Neural progenitor cell (in vitro differentiated cells): ENCODE measurements around the gene C16orf87. TPM values are rescaled to one million over a fixed set of nuclear protein-coding genes. Genes with fewer than 3 reads are reported as not detected.

Experiments
- DNase-seq: peaks from one replicate; pipeline ENCODE4 v3.0.0-alpha.2; 2016; ENCODE audit warnings: low spot score
- H2AFZ ChIP-seq: fragments of 200-600 bp; sonication (generic); replicated peaks from 2 replicates; pipeline ENCODE4 v1.6.1; 2016; ENCODE audit warnings: antibody characterized with exemption
- H3F3A ChIP-seq: fragments of 200-600 bp; sonication (generic); 2 replicates; pipeline ENCODE4 v1.6.1; 2016; ENCODE audit warnings: antibody characterized with exemption, low read depth
- H3K27ac ChIP-seq: fragments of 200-600 bp; sonication (generic); 2 replicates; pipeline ENCODE4 v1.5.1; 2016; ENCODE audit warnings: mild to moderate bottlenecking
- H3K27me3 ChIP-seq: fragments of 200-600 bp; sonication (generic); 2 replicates; pipeline ENCODE4 v1.6.1; 2016; ENCODE audit warnings: mild to moderate bottlenecking, moderate library complexity
- H3K36me3 ChIP-seq: fragments of 200-600 bp; sonication (generic); 2 replicates; pipeline ENCODE4 v1.5.1; 2016
- H3K4me1 ChIP-seq: fragments of 200-600 bp; sonication (generic); 2 replicates; pipeline ENCODE4 v1.6.1; 2016; ENCODE audit warnings: mixed run types
- H3K4me2 ChIP-seq: fragments of 200-600 bp; sonication (generic); 2 replicates; pipeline ENCODE4 v1.6.1; 2016
- H3K4me3 ChIP-seq: fragments of 200-600 bp; sonication (generic); 2 replicates; pipeline ENCODE4 v1.5.1; 2016
- H3K79me2 ChIP-seq: fragments of 200-600 bp; sonication (generic); 2 replicates; pipeline ENCODE4 v1.6.1; 2016; ENCODE audit warnings: low read depth
- H3K9ac ChIP-seq: fragments of 200-600 bp; sonication (generic); 2 replicates; pipeline ENCODE4 v1.6.1; 2016
- H3K9me3 ChIP-seq: fragments of 200-600 bp; sonication (generic); 2 replicates; pipeline ENCODE4 v1.5.1; 2016; ENCODE audit warnings: low read depth
- H4K20me1 ChIP-seq: fragments of 200-600 bp; sonication (generic); 2 replicates; pipeline ENCODE4 v1.6.1; 2016; ENCODE audit warnings: low read depth
- H3K27ac Mint-ChIP-seq: 3 replicates; pipeline ENCODE4 v1.8.0; 2021; ENCODE audit warnings: mixed read lengths
- H3K27me3 Mint-ChIP-seq: 2 replicates; pipeline ENCODE4 v1.8.0; 2022; ENCODE audit warnings: low read depth, mild to moderate bottlenecking, inconsistent platforms, moderate library complexity, mixed read lengths; ENCODE audit not compliant: insufficient read depth
- H3K36me3 Mint-ChIP-seq: 3 replicates; pipeline ENCODE4 v1.8.0; 2021; ENCODE audit warnings: mixed read lengths
- H3K4me1 Mint-ChIP-seq: 3 replicates; pipeline ENCODE4 v1.8.0; 2021; ENCODE audit warnings: mixed read lengths
- H3K4me3 Mint-ChIP-seq: 3 replicates; pipeline ENCODE4 v1.8.0; 2021; ENCODE audit warnings: mild to moderate bottlenecking, moderate library complexity, mixed read lengths
- H3K9me3 Mint-ChIP-seq: 3 replicates; pipeline ENCODE4 v1.8.0; 2020; ENCODE audit warnings: mixed read lengths
- EZH2 ChIP-seq: fragments of 200-600 bp; sonication (generic); IDR thresholded peaks from 2 replicates; pipeline ENCODE4 v1.6.1; 2017; ENCODE audit warnings: antibody characterized with exemption, mild to moderate bottlenecking, moderate library complexity
- EZH2phosphoT487 ChIP-seq: fragments of 200-600 bp; sonication (generic); IDR thresholded peaks from 2 replicates; pipeline ENCODE4 v1.6.1; 2017; ENCODE audit warnings: antibody characterized with exemption
- total RNA-seq: library from RNA; depleted of rRNA; stranded (reverse); fragments of >200 nt; gene quantifications from 2 replicates; pipeline ENCODE4 v1.2.3, GENCODE V29; 2015; ENCODE audit warnings: low replicate concordance
- TF ChIP-seq, protein P1 (sequence below): fragments of 200-600 bp; sonication (generic); IDR thresholded peaks from 2 replicates; pipeline ENCODE4 v1.5.1; 2017; ENCODE audit warnings: antibody characterized with exemption, mild to moderate bottlenecking

The C16orf87 gene
- total RNA-seq, 1 donor from 2014 or later: 66.7 TPM

DNA sequence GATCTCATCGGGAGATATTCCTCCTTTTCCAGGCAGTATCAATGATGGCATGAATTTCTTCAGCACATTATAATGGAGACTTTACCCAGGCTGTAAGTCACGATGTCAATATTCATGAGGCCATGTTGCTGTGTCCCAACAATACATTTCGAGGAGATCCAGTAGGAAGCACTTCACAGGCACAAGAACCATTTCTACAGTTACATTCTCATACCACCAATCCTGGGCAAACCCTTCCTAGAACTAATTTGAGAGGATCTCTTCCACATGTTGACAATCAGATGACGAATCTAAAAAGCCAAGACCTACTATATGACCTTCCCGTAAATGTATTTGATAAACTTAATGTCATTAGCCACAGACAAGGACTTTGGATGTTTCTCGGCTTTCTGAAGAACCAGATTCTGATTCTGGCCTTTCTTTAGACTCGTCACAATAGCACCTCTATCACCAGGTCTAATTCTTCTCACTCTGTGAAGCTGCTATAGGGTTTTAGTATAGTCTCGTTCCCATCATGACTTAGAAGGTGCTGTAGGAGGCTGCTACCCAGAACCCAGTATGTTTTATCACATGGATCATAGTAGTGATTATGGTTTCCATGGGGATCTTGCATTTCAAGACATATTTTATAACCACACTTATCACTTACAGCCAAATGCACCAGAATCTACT, 40.2 kb downstream of the C16orf87 start:
- Histone ChIP-seq H3K27ac (no peak overlapping the region), H3K9ac (no peak overlapping the region), H3K4me3 (peak overlapping the region; percentile 62), H3K4me1 (no peaks in the 10 kb centered on the region), H4K20me1 (no peaks in the 10 kb centered on the region), H3K36me3 (peaks cover 11% of the 10 kb centered on the region), H3F3A (peaks cover 20% of the 10 kb centered on the region), H3K4me2 (peak overlapping the region; percentile 76), H2AFZ (peak overlapping the region; percentile 85), H3K27me3 (no peaks in the 10 kb centered on the region), H3K79me2 (no peaks in the 10 kb centered on the region), H3K9me3 (peaks cover 12% of the 10 kb centered on the region)
- no peak for DNase-seq
- TF ChIP-seq EZH2 (no peak), EZH2phosphoT487 (no peak)
- TF ChIP-seq, protein P1, sequence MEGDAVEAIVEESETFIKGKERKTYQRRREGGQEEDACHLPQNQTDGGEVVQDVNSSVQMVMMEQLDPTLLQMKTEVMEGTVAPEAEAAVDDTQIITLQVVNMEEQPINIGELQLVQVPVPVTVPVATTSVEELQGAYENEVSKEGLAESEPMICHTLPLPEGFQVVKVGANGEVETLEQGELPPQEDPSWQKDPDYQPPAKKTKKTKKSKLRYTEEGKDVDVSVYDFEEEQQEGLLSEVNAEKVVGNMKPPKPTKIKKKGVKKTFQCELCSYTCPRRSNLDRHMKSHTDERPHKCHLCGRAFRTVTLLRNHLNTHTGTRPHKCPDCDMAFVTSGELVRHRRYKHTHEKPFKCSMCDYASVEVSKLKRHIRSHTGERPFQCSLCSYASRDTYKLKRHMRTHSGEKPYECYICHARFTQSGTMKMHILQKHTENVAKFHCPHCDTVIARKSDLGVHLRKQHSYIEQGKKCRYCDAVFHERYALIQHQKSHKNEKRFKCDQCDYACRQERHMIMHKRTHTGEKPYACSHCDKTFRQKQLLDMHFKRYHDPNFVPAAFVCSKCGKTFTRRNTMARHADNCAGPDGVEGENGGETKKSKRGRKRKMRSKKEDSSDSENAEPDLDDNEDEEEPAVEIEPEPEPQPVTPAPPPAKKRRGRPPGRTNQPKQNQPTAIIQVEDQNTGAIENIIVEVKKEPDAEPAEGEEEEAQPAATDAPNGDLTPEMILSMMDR: no peak
- Mint-ChIP-seq H3K36me3 (peaks cover 30% of the 10 kb centered on the region), H3K27ac (no peak overlapping the region), H3K4me3 (peak overlapping the region; percentile 76), H3K9me3 (peaks cover 38% of the 10 kb centered on the region), H3K4me1 (peaks cover 11% of the 10 kb centered on the region), H3K27me3 (peaks cover 2% of the 10 kb centered on the region)

DNA sequence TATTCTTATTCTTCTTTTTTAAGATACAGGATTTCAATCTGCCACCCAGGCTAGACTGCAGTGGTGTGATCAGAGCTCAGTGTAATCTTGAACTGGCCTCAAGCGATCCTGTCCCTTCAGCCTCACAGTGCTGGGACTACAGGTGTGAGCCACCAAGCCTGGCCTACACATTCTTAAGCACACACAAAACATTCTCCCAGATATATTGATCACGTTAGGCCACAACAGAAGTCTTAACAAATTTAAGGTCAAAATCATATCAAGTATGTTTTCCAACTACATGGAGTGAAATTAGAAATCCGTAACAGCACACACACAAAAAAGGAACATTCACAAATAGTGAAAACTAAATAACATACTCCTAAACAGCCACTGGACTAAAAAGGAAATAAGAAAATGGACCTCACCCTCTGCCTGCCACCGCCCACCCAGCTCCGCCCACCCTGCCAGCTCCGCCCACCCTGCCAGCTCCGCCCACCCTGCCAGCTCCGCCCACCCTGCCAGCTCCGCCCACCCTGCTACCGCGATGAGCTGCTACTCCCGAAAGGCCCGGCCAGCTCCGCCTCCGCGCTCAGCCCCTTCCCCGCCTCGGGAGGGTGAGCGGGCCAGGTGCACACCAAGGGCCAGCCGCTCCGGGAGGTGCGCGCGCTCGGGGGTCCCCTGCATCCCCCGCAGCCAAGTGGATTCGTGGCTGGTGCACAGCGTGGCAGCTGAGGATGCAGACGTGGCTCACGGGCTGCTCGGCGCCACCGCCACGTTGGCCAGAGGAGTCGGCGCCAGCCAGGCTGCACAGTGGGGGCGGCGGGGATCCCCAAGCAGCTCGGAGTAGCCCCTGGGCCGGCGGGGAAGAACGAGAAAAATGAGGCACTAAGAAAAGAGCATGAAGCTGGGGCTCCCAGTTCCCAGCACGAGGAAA, 41.2 kb downstream of the C16orf87 start:
- H3K4me2 ChIP-seq: peak overlapping the region; percentile 76
- no peaks in the 10 kb centered on the region for H4K20me1 ChIP-seq
- no peaks in the 10 kb centered on the region for H3K27me3 ChIP-seq
- Mint-ChIP-seq H3K36me3 (peaks cover 20% of the 10 kb centered on the region), H3K4me3 (peak overlapping the region; percentile 76), H3K9me3 (peaks cover 29% of the 10 kb centered on the region), H3K4me1 (peaks cover 14% of the 10 kb centered on the region), H3K27ac (peak overlapping the region; percentile 26), H3K27me3 (peaks cover 2% of the 10 kb centered on the region)
- no peaks in the 10 kb centered on the region for H3K79me2 ChIP-seq
- no peak overlapping the region for H3K9ac ChIP-seq
- TF ChIP-seq EZH2phosphoT487 (no peak), EZH2 (no peak)
- TF ChIP-seq, protein P1: no peak
- no peak overlapping the region for H3K27ac ChIP-seq
- peak overlapping the region; percentile 85 for H2AFZ ChIP-seq
- peak overlapping the region; percentile 62 for H3K4me3 ChIP-seq
- peaks cover 6% of the 10 kb centered on the region for H3K4me1 ChIP-seq
- peaks cover 9% of the 10 kb centered on the region for H3K9me3 ChIP-seq
- peaks cover 20% of the 10 kb centered on the region for H3F3A ChIP-seq
- DNase-seq: peak; percentile 80
- peaks cover 4% of the 10 kb centered on the region for H3K36me3 ChIP-seq

DNA sequence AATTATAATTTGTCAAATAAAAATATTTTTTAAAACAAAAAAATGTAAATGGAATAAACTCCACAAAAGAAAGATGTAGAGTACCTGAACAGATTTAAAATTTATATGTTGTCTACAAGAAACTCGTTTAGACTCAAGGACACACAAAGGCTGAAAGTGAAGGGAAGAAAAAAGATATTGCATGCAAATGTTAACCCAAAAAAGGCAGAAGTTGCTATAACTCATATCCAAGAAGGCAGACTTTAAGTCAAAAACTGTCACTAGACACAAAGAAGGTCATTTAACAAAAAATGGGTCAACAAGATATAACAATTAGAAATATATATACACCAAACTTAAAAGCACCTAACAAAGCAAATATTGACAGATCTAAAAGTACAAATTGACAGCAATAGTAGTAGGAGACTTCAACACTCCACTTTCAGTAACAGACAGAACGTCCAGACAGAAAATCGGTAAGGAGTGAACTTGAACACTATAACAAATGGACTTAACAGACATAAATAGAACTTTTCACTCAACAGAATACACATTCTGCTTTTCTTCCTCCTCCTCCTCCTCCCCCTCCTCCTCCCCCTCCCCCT, 42.0 kb downstream of the C16orf87 start:
- Histone ChIP-seq H4K20me1 (no peaks in the 10 kb centered on the region), H2AFZ (no peak overlapping the region), H3K79me2 (no peaks in the 10 kb centered on the region), H3K4me2 (no peak overlapping the region), H3F3A (peaks cover 20% of the 10 kb centered on the region), H3K4me1 (peaks cover 6% of the 10 kb centered on the region), H3K27ac (no peak overlapping the region), H3K4me3 (no peak overlapping the region), H3K27me3 (no peaks in the 10 kb centered on the region), H3K9me3 (peaks cover 3% of the 10 kb centered on the region), H3K36me3 (no peaks in the 10 kb centered on the region), H3K9ac (no peak overlapping the region)
- Mint-ChIP-seq H3K4me1 (peaks cover 14% of the 10 kb centered on the region), H3K27ac (no peak overlapping the region), H3K27me3 (peaks cover 2% of the 10 kb centered on the region), H3K4me3 (no peak overlapping the region), H3K9me3 (peaks cover 24% of the 10 kb centered on the region), H3K36me3 (peaks cover 15% of the 10 kb centered on the region)
- TF ChIP-seq, protein P1: no peak
- TF ChIP-seq EZH2phosphoT487: no peak
- TF ChIP-seq EZH2: no peak
- DNase-seq: no peak
